ENCODE measurements around the gene LIN28A.

The LIN28A gene

GRCh38 chr1:26471498-26472319 lies 61.1 kb downstream of the LIN28A start:
- no peaks in the 10 kb centered on the region for H3K9me2 ChIP-seq (replicated peaks; ENCODE audit: insufficient read depth, low read length)
- peak overlapping the region; percentile 29; the same call in 1 of the 2 replicates for H2AFZ ChIP-seq (ENCODE audit: low read length)
- peak overlapping the region; percentile 93 for H3K4me3 ChIP-seq (ENCODE audit: low read length)
- no peaks in the 10 kb centered on the region for H3K9me3 ChIP-seq (replicated peaks; ENCODE audit: insufficient read depth, low read length)
- peak overlapping the region; percentile 98; the same call in 1 of the 2 replicates for H3K27ac ChIP-seq (ENCODE audit: low read length)
- H3K4me2 ChIP-seq (ENCODE audit: low read depth, low read length), result peak overlapping the region; percentile 92
- peak overlapping the region; percentile 100 for H3K9ac ChIP-seq (ENCODE audit: low read length)
- no peaks in the 10 kb centered on the region for H3K27me3 ChIP-seq (replicated peaks; ENCODE audit: insufficient read depth, low read length)
- peak; percentile 45 for DNase-seq
- H3K79me2 ChIP-seq (ENCODE audit: low read length), result peaks cover 27% of the 10 kb centered on the region
- H3F3A ChIP-seq (ENCODE audit: insufficient read depth, low read length), result peaks cover 47% of the 10 kb centered on the region
- peaks cover 21% of the 10 kb centered on the region for H3K4me1 ChIP-seq (ENCODE audit: low read length)
- peaks cover 20% of the 10 kb centered on the region; the same call in 1 of the 2 replicates for H3K36me3 ChIP-seq (replicated peaks; ENCODE audit: insufficient read depth, low read length)
- TF ChIP-seq CTCF (IDR thresholded peaks at IDR 0.05; ENCODE audit: low read length) (no peak), EZH2phosphoT487 (IDR thresholded peaks at IDR 0.05; ENCODE audit: low read length) (no peak), EZH2 (optimal IDR thresholded peaks at IDR 0.05; ENCODE audit: low read depth, low read length) (no peak)
- peaks cover 24% of the 10 kb centered on the region for H4K20me1 ChIP-seq (ENCODE audit: insufficient read depth, low read length)

GRCh38 chr1:26472320-26472900 lies 61.8 kb downstream of the LIN28A start, which contains the start of gene HMGN2:
Gene HMGN2 (plus strand): TSS chr1:26472440. CDS start chr1:26472613, 173 bp downstream.
- H3K27ac ChIP-seq (ENCODE audit: low read length), result peak within 1 kb of the TSS; percentile 98
- H3K4me1 ChIP-seq (ENCODE audit: low read length), result peaks cover 21% of the 10 kb centered on the region
- no peaks in the 10 kb centered on the region for H3K9me3 ChIP-seq (replicated peaks; ENCODE audit: insufficient read depth, low read length)
- no peaks in the 10 kb centered on the region for H3K9me2 ChIP-seq (replicated peaks; ENCODE audit: insufficient read depth, low read length)
- H3K27me3 ChIP-seq (replicated peaks; ENCODE audit: insufficient read depth, low read length), result no peaks in the 10 kb centered on the region
- H3K36me3 ChIP-seq (replicated peaks; ENCODE audit: insufficient read depth, low read length), result peaks cover 20% of the 10 kb centered on the region; the same call in 1 of the 2 replicates
- peak within 1 kb of the TSS; percentile 93 for H3K4me3 ChIP-seq (ENCODE audit: low read length)
- peak within 1 kb of the TSS; percentile 51; the same call in 1 of the 2 replicates for H2AFZ ChIP-seq (ENCODE audit: low read length)
- TF ChIP-seq EZH2phosphoT487 (IDR thresholded peaks at IDR 0.05; ENCODE audit: low read length), result no peak
- peaks cover 24% of the 10 kb centered on the region for H4K20me1 ChIP-seq (ENCODE audit: insufficient read depth, low read length)
- peak; percentile 92 for DNase-seq
- peak within 1 kb of the TSS; percentile 92 for H3K4me2 ChIP-seq (ENCODE audit: low read depth, low read length)
- peaks cover 54% of the 10 kb centered on the region for H3F3A ChIP-seq (ENCODE audit: insufficient read depth, low read length)
- peak within 1 kb of the TSS; percentile 100 for H3K9ac ChIP-seq (ENCODE audit: low read length)
- H3K79me2 ChIP-seq (ENCODE audit: low read length), result peaks cover 27% of the 10 kb centered on the region

- Histone ChIP-seq H3K4me2 (ENCODE audit: low read depth, low read length) (peak overlapping the region; percentile 74), H3K9me3 (replicated peaks; ENCODE audit: insufficient read depth, low read length) (no peaks in the 10 kb centered on the region), H3F3A (ENCODE audit: insufficient read depth, low read length) (peaks cover 59% of the 10 kb centered on the region), H3K36me3 (replicated peaks; ENCODE audit: insufficient read depth, low read length) (peaks cover 20% of the 10 kb centered on the region; the same call in 1 of the 2 replicates), H3K27ac (ENCODE audit: low read length) (peak overlapping the region; percentile 98), H3K4me1 (ENCODE audit: low read length) (peaks cover 21% of the 10 kb centered on the region), H3K79me2 (ENCODE audit: low read length) (peaks cover 27% of the 10 kb centered on the region), H3K9me2 (replicated peaks; ENCODE audit: insufficient read depth, low read length) (no peaks in the 10 kb centered on the region), H4K20me1 (ENCODE audit: insufficient read depth, low read length) (peaks cover 24% of the 10 kb centered on the region), H3K27me3 (replicated peaks; ENCODE audit: insufficient read depth, low read length) (no peaks in the 10 kb centered on the region), H3K9ac (ENCODE audit: low read length) (peak overlapping the region; percentile 100), H3K4me3 (ENCODE audit: low read length) (peak overlapping the region; percentile 93), H2AFZ (ENCODE audit: low read length) (no peak overlapping the region)
- no peak for TF ChIP-seq CTCF (IDR thresholded peaks at IDR 0.05; ENCODE audit: low read length)
- TF ChIP-seq EZH2phosphoT487 (IDR thresholded peaks at IDR 0.05; ENCODE audit: low read length), result no peak
- TF ChIP-seq EZH2 (optimal IDR thresholded peaks at IDR 0.05; ENCODE audit: low read depth, low read length), result no peak
- peak; percentile 96 for DNase-seq
Observed at GRCh38 chr1:26472901-26473845, 62.6 kb downstream of the LIN28A start.

Data from MM.1S (cell line).